ENCODE data around the gene OGFOD1.
A peak's percentile ranks its signal among the peaks of the same experiment; 100 is the strongest.
"Not testable (repeated sequence)": the region's sequence is repeated elsewhere in the genome, so short reads cannot be mapped to it uniquely, and the experiment has no call there.

The OGFOD1 gene

GRCh38 chr16:56481468-56482122 is 30.2 kb downstream of the OGFOD1 start:
- no peak for DNase-seq

- DNase-seq: no peak
These were observed 31.4 kb downstream of the OGFOD1 start for GRCh38 chr16:56482683-56483236.

- no peak for DNase-seq
These were observed 32.0 kb downstream of the OGFOD1 start for GRCh38 chr16:56483394-56483793.

GRCh38 chr16:56488035-56488434 is 36.7 kb downstream of the OGFOD1 start:
- DNase-seq: no peak

- DNase-seq: not testable (repeated sequence)
These were observed 37.5 kb downstream of the OGFOD1 start for GRCh38 chr16:56488868-56489267.

GRCh38 chr16:56491657-56492261 is 40.4 kb downstream of the OGFOD1 start:
- no peak for DNase-seq

- DNase-seq: no peak
These were observed 41.8 kb downstream of the OGFOD1 start for GRCh38 chr16:56493126-56493525.

- DNase-seq: no peak
These were observed 42.5 kb downstream of the OGFOD1 start for GRCh38 chr16:56493815-56494214.

- no peak for DNase-seq
These were observed 53.8 kb downstream of the OGFOD1 start for GRCh38 chr16:56505181-56505580.

- DNase-seq: no peak
These were observed 55.6 kb downstream of the OGFOD1 start for GRCh38 chr16:56506941-56507340.

GRCh38 chr16:56510544-56510943 is 59.2 kb downstream of the OGFOD1 start:
- no peak for DNase-seq

- no peak for DNase-seq
These were observed 60.7 kb downstream of the OGFOD1 start for GRCh38 chr16:56512025-56512424.

- no peak for DNase-seq
These were observed 61.7 kb downstream of the OGFOD1 start for GRCh38 chr16:56513091-56513490.

GRCh38 chr16:56513972-56514371 is 62.6 kb downstream of the OGFOD1 start:
- peak; percentile 32 for DNase-seq

- DNase-seq: no peak
These were observed 63.5 kb downstream of the OGFOD1 start for GRCh38 chr16:56514845-56515244.

- no peak for DNase-seq
These were observed 64.3 kb downstream of the OGFOD1 start for GRCh38 chr16:56515665-56516064.

- DNase-seq: no peak
These were observed 65.9 kb downstream of the OGFOD1 start for GRCh38 chr16:56517206-56517605.

GRCh38 chr16:56518425-56518824 is 67.1 kb downstream of the OGFOD1 start:
- no peak for DNase-seq

GRCh38 chr16:56519459-56520250 is 68.3 kb downstream of the OGFOD1 start, which contains the start of gene BBS2:
TSS of gene BBS2 (minus strand) at chr16:56520024. CDS start at chr16:56519862, 162 bp downstream.
- DNase-seq: peak; percentile 90

- no peak for DNase-seq
These were observed 68.9 kb downstream of the OGFOD1 start for GRCh38 chr16:56520251-56520577.

GRCh38 chr16:56525236-56525635 is 73.9 kb downstream of the OGFOD1 start:
- no peak for DNase-seq
